ENCODE data around the gene OAS2. TPM values are rescaled to one million over a fixed set of nuclear protein-coding genes. Genes with fewer than 3 reads are reported as not detected.

Gene OAS2
- total RNA-seq, 4 donors from 2014 or later, result 1.7 to 5.2 (median 2.5) TPM

DNA sequence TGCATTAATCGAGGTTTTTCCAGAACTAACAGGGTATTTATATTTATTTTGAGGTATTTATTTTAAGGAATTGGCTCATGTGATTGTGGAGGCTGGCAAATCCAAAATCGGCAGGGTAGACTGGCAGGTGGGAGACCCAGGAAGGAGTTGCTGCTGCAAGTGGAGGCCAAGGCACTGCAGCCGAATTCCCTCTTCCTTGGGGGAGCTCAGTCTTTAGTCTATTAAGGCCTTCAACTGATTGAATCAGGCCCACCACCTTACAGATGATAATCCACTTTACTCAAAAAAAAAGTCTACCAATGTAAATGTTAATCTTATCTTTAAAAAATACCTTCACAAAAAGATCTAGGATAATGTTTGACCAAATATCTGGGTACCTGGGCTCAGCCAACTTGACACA is 1.2 kb upstream of the OAS2 start:
- H3K4me3 ChIP-seq, result no peak overlapping the region
- intact Hi-C loops (cut with DNase I; ENCODE audit: low total_unique reads) (no loop called here), in situ Hi-C loops (cut with MboI; ENCODE audit: low sequenced_read_pairs in 4 of 4) (no loop called here)
- no peaks in the 10 kb centered on the region for H3K4me1 ChIP-seq
- ATAC-seq, result no peak
- peak overlapping the region in 2 of 4 donors; percentile 65 to 73 for H3K27ac ChIP-seq
- DNase-seq, result no peak
- TF ChIP-seq POLR2A (IDR thresholded peaks at IDR 0.05), result no peak
- TF ChIP-seq, protein P1, sequence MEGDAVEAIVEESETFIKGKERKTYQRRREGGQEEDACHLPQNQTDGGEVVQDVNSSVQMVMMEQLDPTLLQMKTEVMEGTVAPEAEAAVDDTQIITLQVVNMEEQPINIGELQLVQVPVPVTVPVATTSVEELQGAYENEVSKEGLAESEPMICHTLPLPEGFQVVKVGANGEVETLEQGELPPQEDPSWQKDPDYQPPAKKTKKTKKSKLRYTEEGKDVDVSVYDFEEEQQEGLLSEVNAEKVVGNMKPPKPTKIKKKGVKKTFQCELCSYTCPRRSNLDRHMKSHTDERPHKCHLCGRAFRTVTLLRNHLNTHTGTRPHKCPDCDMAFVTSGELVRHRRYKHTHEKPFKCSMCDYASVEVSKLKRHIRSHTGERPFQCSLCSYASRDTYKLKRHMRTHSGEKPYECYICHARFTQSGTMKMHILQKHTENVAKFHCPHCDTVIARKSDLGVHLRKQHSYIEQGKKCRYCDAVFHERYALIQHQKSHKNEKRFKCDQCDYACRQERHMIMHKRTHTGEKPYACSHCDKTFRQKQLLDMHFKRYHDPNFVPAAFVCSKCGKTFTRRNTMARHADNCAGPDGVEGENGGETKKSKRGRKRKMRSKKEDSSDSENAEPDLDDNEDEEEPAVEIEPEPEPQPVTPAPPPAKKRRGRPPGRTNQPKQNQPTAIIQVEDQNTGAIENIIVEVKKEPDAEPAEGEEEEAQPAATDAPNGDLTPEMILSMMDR (IDR thresholded peaks at IDR 0.05 in 4 of 5, conservative IDR thresholded peaks at IDR 0.05 in 1 of 5), result no peak
- H3K27me3 ChIP-seq, result no peaks in the 10 kb centered on the region
- no peaks in the 10 kb centered on the region for H3K36me3 ChIP-seq
- no peaks in the 10 kb centered on the region for H3K9me3 ChIP-seq

DNA sequence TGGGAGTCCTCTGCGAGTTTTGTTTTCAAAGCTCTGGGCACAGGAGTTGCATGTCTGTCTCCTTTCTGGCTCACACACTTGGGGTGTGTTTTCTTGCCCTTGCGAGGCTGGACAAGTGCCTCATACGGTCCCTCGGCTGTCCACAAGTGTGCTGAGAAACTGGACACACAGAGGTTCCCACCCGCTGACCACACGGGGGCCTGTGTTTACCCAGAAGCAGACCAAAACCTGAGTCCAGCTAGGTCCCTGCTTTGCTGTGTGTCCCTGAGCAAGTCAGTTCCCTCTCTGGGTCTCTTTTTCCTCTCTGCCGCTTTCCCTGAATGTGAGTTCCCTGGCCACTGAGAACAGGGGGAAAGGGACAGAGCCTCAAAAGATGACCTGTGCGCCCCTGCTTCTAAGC is 678 bp upstream of the OAS2 start:
- Histone ChIP-seq H3K9me3 (no peaks in the 10 kb centered on the region), H3K4me1 (no peaks in the 10 kb centered on the region), H3K27ac (peak overlapping the region; percentile 61 to 73 (median 69)), H3K4me3 (peak overlapping the region; percentile 47 to 61 (median 56)), H3K36me3 (no peaks in the 10 kb centered on the region), H3K27me3 (no peaks in the 10 kb centered on the region)
- ATAC-seq (no peak), DNase-seq (no peak)
- TF ChIP-seq POLR2A (IDR thresholded peaks at IDR 0.05), result no peak
- TF ChIP-seq, protein P1 (IDR thresholded peaks at IDR 0.05 in 4 of 5, conservative IDR thresholded peaks at IDR 0.05 in 1 of 5), result no peak
- in situ Hi-C loops (cut with MboI; ENCODE audit: low sequenced_read_pairs in 4 of 4) (no loop called here), intact Hi-C loops (cut with DNase I; ENCODE audit: low total_unique reads) (no loop called here)

DNA sequence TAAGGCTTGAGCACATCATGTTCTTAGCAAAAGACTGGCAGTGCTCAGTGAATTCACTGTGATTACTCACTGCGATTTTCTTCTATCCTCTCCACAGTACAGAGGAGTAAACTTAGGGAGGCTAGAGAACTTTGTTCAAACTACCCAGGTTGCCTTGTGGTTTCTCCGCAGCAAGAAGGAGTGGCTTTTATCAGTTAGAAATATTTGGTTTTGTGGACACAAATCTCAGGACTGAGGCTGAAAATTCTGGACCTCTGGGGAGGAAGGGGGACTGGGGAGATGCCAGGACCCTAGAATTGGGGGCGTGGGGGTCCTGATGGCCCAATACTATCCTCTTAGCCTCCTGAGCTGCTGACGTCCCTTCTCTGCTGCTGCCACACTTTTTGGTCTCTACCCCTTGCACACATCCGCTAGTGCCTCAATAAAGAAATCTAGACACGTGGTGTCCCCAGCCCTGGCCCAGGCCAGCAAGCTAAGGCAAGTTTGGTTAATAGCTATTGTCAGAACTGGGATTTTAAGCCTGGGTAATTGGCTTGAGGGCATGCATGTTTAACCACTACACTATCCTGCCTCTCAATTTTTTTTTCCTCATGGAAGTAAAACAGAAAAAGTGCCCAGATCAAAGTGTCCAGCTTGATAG is 842 bp downstream of the OAS2 start:
- in situ Hi-C loops (cut with MboI; ENCODE audit: low sequenced_read_pairs in 4 of 4), result no loop called here
- Histone ChIP-seq H3K27me3 (no peaks in the 10 kb centered on the region), H3K4me1 (no peaks in the 10 kb centered on the region), H3K4me3 (peak overlapping the region; percentile 47 to 61 (median 56)), H3K36me3 (no peaks in the 10 kb centered on the region), H3K27ac (peak overlapping the region; percentile 61 to 73 (median 69)), H3K9me3 (no peaks in the 10 kb centered on the region)
- TF ChIP-seq, protein P1 (IDR thresholded peaks at IDR 0.05 in 4 of 5, conservative IDR thresholded peaks at IDR 0.05 in 1 of 5), result no peak
- no peak for TF ChIP-seq POLR2A (IDR thresholded peaks at IDR 0.05)
- intact Hi-C loops (cut with DNase I; ENCODE audit: low total_unique reads), result no loop called here
- ATAC-seq, result peak; percentile 6 to 50
- no peak for DNase-seq

DNA sequence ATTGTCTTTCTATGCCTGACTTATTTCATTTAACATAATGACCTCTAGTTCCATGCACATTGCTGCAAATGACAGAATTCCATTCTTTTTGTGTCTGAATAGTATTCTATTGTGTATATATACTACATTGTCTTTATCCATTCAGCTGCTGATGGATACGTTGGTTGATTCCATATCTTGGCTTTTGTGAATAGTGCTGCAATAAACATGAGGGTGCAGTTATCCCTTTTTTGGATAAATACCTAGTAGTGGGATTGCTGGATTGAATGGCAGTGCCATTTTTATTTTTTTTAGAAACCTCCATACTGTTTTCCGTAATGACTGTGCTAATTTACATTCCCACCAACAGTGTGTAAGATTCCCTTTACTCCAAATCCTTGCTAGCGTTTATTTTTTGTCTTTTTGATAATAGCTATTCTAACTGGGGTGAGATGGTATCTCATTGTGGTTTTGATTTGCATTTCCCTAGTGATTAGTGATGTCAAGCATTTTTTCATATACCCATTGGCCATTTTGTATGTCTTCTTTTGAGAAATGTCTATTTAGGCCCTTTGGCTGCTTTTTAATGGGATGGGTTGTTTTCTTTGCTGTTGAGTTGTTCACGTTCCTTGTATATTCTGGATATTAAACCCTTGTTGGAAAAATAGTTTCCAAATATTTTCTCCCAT is 2.3 kb downstream of the OAS2 start:
- intact Hi-C loops (cut with DNase I; ENCODE audit: low total_unique reads), result no loop called here
- DNase-seq, result no peak
- TF ChIP-seq, protein P1 (IDR thresholded peaks at IDR 0.05 in 4 of 5, conservative IDR thresholded peaks at IDR 0.05 in 1 of 5), result no peak
- TF ChIP-seq POLR2A (IDR thresholded peaks at IDR 0.05), result no peak
- Histone ChIP-seq H3K27me3 (no peaks in the 10 kb centered on the region), H3K36me3 (no peaks in the 10 kb centered on the region), H3K9me3 (no peaks in the 10 kb centered on the region), H3K27ac (no peak overlapping the region), H3K4me3 (no peak overlapping the region), H3K4me1 (no peaks in the 10 kb centered on the region)
- ATAC-seq, result no peak
- in situ Hi-C loops (cut with MboI; ENCODE audit: low sequenced_read_pairs in 4 of 4), result no loop called here

All from gastrocnemius medialis (tissue), 4 donors.